WTC11 (cell line): ENCODE measurements around the gene COL19A1.

ENCODE experiments used
- CTCF ChIP-seq: fragments of 200-600 bp; IDR thresholded peaks from 2 replicates; pipeline ENCODE4 v1.8.0; 2022; ENCODE audit warnings: antibody characterized with exemption
- MAX ChIP-seq: sonication (generic); formaldehyde crosslinking; IDR thresholded peaks from 2 replicates; pipeline ENCODE4 v1.8.0; 2022; ENCODE audit warnings: mild to moderate bottlenecking, missing genetic modification reagents
- NFYB ChIP-seq: sonication (generic); formaldehyde crosslinking; conservative IDR thresholded peaks from 2 replicates; pipeline ENCODE4 v1.8.0; 2022; ENCODE audit warnings: low read depth, missing genetic modification reagents
- SP1 ChIP-seq: sonication (generic); formaldehyde crosslinking; conservative IDR thresholded peaks from 2 replicates; pipeline ENCODE4 v1.8.1; 2022; ENCODE audit warnings: missing genetic modification reagents
- USF1 ChIP-seq: sonication (generic); formaldehyde crosslinking; IDR thresholded peaks from 2 replicates; pipeline ENCODE4 v1.8.0; 2022; ENCODE audit warnings: mild to moderate bottlenecking, missing genetic modification reagents

GRCh38 chr6:70112716-70113115 lies 246.4 kb downstream of the COL19A1 start:
- TF ChIP-seq CTCF (no peak), USF1 (CRISPR knock-in tag) (no peak), SP1 (no peak), NFYB (no peak), MAX (no peak)
